ENCODE measurements around the gene KLHL7.

KLHL7 gene

DNA sequence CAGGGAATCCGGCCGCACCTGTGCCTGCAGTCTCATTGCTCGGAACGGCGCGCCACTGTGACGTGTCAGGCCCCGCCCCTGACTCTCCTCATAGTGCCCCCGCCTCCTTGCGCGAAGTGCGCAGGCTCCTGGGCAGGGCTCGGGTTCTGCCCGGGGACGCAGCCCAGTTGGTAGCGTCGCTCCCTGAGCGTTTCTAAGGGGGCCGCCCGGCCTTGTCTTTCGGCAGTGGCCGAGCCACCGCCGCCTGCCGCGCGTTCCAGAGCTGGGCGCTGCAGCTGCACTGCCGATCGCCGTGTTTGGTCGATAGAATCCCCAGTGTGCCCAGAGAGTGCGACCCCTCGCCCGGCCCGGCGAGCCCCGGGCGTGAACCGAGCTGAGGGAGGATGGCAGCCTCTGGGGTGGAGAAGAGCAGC, at the start of gene KLHL7:
TSS of gene KLHL7 (plus strand) at position 142 of the 413 bp plus-strand sequence. CDS start at position 384, 242 bp downstream.
- DNase-seq: peak; percentile 98

- no peak for DNase-seq
Observed at GRCh38 chr7:23058408-23059096, 47.0 kb upstream of the KLHL7 start.

GRCh38 chr7:23061327-23061726, 44.3 kb upstream of the KLHL7 start:
- DNase-seq: no peak

GRCh38 chr7:23062452-23062851, 43.1 kb upstream of the KLHL7 start:
- peak; percentile 73 for DNase-seq

DNA sequence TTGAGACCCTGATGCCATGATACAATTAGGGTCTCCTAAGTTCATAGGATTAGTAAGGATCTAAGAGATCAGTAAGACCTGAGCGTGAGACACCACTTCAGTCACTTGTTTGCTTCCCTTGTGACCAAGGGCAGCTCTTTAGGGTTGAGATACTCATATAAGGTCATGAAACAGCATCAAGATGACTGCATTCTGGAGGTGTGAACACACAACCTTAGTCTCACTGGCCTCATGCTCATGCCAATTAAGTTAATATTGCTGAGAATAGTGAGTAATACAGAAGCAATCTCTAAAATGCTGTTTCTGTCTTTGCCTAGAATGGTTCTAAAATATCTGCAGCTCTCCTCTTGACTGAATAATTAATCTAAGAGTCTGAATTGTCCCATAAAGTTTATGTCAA, 39.6 kb upstream of the KLHL7 start:
- no peak for DNase-seq

DNA sequence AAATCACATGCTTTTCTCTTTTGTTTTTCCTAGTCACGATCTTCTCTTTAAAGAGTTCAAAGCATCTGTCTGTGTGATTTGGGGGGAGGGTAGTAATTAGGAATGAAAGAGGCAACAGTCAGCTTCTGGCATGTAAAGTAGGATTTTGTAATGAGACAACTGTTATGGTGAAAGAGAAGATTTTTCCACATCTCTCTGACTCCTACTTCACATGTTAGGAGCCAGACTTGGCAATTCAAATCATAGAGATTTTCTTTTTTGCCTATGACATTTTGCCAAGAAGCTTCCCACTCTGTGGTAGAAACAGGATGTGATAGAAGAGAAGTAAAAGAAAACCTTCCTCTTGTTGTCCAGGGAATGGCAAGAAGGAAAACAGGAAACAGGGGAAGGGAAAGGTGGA, 38.3 kb upstream of the KLHL7 start:
- no peak for DNase-seq

DNA sequence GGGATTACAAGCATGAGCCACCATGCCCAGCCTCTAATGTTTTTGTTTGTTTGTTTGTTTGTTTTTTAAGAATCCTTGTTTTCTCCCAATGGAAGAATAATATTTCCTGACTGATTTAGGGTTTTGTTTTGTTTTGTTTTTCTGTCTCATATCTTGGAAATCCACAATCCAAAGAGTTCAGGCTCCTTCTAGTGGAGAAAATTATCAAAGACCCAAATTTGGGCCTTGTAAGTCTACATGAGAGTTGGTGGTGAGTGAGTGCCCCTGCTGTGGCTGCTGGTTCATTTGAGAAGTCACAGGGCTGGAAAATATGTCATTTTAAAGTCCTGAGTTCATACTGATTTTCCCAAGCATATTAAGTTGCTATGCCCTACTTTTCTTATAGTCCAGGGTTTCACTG, 33.5 kb upstream of the KLHL7 start:
- no peak for DNase-seq

- DNase-seq: no peak
Observed at GRCh38 chr7:23072922-23073321, 32.7 kb upstream of the KLHL7 start.

DNA sequence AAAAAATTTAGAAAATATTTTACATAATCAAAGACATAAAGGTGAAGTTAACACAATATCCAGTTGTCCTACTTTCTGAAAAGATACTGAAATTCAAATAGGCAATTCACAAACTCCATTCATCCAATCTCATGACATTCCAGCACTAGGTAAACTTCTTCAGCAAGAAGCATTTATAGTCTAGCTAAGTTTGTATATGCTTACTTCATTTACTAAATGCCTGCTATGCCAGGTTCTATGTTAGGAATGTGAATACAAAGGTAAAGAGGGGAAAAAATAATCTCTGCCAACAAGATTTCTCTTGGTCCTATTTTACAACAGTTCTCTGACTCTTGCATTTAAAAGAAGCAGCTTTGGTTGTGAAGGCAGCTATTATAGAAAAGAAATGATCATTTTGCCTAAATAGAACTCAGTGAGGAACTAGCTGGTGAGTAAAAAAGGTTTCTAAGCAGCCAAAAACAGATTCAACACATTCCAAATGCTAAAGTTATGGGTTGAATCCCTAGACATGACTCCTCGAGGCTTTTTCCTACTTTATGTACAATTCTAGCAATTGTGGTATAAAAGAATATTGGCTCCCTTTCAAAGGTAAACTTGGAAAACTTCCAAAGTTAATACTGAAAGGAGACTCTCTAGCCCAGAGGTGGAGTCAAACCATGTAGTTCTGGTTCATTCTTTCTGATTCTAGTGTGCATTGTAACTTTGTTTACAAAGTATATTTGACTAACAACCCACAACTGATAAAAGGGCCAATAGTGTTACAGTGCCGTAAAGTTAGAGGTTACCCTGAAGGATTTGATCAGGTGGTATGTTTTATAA, 30.9 kb upstream of the KLHL7 start:
- DNase-seq: no peak

GRCh38 chr7:23075571-23075970, 30.0 kb upstream of the KLHL7 start:
- DNase-seq: no peak

- no peak for DNase-seq
Observed at GRCh38 chr7:23076772-23077171, 28.8 kb upstream of the KLHL7 start.

- DNase-seq: no peak
Observed at GRCh38 chr7:23093111-23093510, 12.5 kb upstream of the KLHL7 start.

- no peak for DNase-seq
Observed at GRCh38 chr7:23093546-23093945, 12.0 kb upstream of the KLHL7 start.

GRCh38 chr7:23096518-23097290, 8.9 kb upstream of the KLHL7 start:
- no peak for DNase-seq

DNA sequence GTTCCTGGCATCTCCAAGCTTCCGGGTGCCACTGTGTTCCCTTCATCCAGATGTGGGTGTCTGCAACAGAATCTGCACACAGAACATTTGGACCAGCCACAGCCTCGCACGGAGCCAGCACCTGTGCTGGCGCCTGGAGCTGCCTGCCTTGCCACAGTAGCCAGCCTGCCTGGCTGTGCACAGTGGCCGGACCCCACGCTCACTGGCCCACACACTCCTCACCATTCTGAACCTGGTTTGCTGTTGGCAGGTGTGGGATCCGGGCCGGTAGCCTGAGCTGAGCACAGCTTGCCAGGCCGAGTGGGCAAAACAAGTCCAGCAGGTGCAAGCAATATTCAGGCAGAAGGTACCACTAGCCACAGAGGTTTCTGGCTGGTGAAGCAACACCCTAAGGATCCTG, 7.6 kb upstream of the KLHL7 start:
- DNase-seq: no peak

DNA sequence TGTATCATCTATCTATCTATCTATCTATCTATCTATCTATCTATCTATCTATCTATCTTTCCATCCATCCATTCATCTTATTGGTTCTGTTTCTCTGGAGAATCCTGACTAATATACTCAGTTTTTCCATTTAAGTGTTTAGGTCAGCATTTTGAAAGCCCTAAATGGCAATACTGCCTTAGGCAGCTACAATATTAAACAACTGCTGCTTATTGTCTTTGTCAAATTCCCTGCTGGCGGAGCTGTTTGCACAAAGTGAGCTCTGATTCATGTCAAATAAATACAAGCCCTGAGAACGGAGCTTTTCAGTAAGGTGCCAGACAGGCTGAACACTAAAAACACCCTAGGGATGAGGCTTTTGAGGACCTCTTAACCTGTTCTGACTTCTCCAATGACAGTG, 7.1 kb upstream of the KLHL7 start:
- no peak for DNase-seq

- DNase-seq: peak; percentile 79
Observed at GRCh38 chr7:23100697-23101096, 4.9 kb upstream of the KLHL7 start.

- no peak for DNase-seq
Observed at GRCh38 chr7:23105086-23105643, 420 bp upstream of the KLHL7 start.

GRCh38 chr7:23106057-23106822, 655 bp downstream of the KLHL7 start:
- peak; percentile 74 for DNase-seq

DNA sequence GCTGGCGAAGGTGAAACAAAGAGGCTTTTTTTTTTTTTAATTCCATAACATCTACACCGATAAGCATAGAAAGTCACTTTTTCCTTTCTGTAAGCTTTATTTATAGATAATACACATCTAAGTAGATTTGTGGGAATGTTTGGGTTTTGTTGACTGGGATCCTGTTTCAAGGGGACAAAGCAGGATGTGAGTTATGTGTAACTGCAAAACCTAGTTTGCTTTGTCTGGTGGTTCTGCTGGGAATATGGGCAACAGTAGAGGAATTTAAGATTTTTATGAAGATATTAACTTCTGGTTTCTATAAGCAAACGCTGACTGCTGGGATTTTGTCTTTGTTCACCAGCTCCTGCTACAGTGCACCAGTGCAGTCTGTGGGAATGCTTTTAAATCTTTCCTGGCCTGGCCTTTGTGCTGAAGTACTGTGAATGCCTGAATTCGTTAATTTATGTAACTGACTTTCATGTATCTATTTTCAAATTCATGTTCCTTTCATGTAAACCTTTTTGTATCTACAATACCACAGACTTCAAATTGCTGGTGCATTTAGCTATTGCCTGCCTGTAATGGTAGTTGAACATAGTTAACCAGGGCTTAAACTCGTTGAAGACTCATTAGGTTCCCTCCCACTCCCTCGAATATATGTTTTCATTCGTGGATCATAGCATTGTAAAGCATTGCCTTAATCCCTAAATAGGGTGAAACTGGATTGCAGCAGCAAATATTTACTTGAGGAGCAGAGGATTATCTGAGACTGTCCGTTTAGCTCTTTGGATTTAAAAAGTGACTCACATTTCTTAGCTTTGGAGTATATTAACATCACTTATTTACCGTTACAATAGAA, 1.5 kb downstream of the KLHL7 start:
- no peak for DNase-seq

DNA sequence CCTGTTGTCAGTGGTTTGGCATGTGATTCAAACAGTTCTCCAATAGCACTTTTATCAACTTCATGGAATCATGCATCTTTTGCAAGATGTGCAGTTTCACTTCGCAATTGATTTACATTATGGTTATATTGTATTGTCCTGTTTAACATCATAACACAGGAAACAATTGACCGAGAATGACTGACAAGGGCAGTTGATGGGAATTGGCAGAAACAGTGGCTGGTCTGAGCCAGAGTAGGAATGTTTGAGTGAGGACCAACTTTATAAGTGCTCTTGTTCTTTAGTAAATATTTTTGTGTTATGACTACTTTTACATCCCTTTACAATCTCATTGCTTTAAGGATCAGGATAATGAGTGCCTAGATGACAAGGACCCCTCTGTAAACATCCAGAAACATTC, 2.2 kb downstream of the KLHL7 start:
- no peak for DNase-seq

DNA sequence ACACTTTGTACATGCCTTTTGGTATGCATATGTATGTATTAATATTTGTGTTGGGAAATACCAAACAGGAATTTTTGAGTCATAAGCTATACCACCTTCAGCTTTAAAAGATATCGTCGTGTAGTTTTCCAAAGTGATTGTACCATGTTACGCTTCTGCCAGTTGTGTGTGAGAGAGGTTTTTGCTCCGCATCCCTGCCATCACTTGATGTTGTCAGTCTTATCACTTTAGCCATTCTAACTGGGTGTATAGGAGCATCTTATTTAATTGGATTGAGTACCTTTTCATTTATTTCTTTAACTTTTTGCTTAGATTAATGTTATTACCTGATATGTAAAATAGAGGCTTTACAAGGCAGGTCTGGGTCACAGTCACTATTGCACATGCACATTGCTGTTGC, 3.4 kb downstream of the KLHL7 start:
- DNase-seq: no peak

All from islet precursor cell (in vitro differentiated cells).